Stimulated activated CD8-positive, alpha-beta memory T cell treated with anti-CD3 and anti-CD28 coated beads, Interleukin-15, amount 100 ng/mL, for 48 hours (primary cell): ENCODE results near the gene MAP1S.
A peak's percentile ranks its signal among the peaks of the same experiment; 100 is the strongest.
"Not testable (repeated sequence)": the region's sequence is repeated elsewhere in the genome, so short reads cannot be mapped to it uniquely, and the experiment has no call there.

ENCODE experiments used
- DNase-seq, 2 donors: peaks; one replicate each; pipeline ENCODE4 v3.0.0-alpha.2; 2020; ENCODE audit warnings: low read depth in 2 of 2

MAP1S gene

GRCh38 chr19:17762505-17763229, 43.4 kb downstream of the MAP1S start:
- no peak for DNase-seq

GRCh38 chr19:17764348-17764747, 45.1 kb downstream of the MAP1S start:
- no peak for DNase-seq

- no peak for DNase-seq
Observed at GRCh38 chr19:17765069-17765618, 45.9 kb downstream of the MAP1S start.

- DNase-seq = no peak
Observed at GRCh38 chr19:17766543-17767131, 47.4 kb downstream of the MAP1S start.

DNA sequence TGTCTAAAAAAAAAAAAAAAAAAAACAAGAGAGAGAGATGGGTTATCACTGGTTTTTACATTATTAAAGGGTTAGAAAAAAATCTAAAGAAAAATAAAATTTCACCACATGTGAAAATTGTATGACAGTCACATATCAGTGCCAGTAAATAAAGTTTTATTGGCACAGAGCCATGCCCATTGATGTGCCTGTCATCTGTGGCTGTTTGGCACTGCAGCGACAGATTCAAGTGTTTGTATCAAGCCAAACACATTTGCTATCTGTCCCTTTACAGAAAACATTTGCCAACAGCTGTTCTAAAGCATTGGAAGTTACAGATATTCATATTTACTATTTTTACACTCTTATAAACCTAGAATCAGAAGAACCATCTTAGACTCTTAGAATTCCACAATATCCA, 48.3 kb downstream of the MAP1S start:
- no peak for DNase-seq

- no peak for DNase-seq
Observed at GRCh38 chr19:17770613-17771012, 51.3 kb downstream of the MAP1S start.

DNA sequence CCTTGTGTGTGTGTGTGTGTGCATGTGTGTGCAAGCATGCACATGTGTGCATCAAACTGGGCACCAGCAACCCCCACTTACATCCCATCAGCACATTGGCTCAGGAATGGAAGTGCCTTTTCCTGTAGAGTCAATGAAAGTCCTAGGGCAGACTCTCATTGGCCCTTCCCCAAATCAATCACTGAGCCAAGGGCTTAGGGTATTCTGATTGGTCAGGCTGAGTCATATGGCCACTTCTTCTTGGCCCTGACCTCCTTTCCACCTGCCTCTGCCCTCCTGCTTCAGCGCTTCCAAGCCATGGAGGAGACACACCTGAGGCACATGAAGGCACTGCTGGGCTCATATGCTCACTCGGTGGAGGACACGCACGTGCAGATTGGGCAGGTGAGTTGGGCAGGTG, 52.9 kb downstream of the MAP1S start:
- no peak for DNase-seq

DNA sequence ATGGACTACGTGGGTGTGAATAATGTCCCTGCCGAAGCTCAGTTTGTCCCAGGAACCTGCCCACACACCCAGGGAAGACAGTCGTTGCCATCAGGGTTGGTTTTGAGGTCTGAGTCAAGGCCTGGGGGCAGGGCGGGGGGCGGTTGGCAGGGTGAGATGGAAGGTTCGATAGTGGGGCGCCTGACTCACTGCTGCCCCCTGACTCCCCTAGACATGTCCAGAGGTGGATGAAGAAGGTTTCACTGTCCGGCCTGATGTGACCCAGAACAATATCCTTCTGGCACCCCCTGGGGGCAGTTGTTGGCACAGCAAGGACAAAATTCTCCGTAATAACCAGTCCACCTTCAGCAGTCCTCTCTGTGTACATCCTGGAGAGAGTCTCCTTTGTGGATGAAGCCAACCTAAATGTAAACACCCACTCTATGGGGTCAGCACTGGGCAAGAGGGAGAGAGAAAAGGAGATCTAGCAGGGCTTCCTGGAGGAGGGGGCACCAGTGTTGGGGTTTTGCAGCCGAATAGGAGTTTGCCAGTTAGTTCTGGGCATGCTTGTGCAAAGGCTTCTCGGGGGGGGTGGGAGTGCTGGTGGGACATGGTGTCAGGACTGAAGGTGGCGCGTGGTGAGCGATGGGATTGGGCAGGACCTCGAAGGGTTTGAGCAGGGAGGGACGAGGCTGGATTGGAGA, 56.1 kb downstream of the MAP1S start:
- no peak for DNase-seq

GRCh38 chr19:17775991-17776803, 56.9 kb downstream of the MAP1S start:
- peak in 1 of 2 donors; percentile 33 for DNase-seq

- not testable (repeated sequence) for DNase-seq
Observed at GRCh38 chr19:17777840-17778239, 58.6 kb downstream of the MAP1S start.

GRCh38 chr19:17778251-17778967, 59.1 kb downstream of the MAP1S start:
- DNase-seq = peak; percentile 28 to 34

DNA sequence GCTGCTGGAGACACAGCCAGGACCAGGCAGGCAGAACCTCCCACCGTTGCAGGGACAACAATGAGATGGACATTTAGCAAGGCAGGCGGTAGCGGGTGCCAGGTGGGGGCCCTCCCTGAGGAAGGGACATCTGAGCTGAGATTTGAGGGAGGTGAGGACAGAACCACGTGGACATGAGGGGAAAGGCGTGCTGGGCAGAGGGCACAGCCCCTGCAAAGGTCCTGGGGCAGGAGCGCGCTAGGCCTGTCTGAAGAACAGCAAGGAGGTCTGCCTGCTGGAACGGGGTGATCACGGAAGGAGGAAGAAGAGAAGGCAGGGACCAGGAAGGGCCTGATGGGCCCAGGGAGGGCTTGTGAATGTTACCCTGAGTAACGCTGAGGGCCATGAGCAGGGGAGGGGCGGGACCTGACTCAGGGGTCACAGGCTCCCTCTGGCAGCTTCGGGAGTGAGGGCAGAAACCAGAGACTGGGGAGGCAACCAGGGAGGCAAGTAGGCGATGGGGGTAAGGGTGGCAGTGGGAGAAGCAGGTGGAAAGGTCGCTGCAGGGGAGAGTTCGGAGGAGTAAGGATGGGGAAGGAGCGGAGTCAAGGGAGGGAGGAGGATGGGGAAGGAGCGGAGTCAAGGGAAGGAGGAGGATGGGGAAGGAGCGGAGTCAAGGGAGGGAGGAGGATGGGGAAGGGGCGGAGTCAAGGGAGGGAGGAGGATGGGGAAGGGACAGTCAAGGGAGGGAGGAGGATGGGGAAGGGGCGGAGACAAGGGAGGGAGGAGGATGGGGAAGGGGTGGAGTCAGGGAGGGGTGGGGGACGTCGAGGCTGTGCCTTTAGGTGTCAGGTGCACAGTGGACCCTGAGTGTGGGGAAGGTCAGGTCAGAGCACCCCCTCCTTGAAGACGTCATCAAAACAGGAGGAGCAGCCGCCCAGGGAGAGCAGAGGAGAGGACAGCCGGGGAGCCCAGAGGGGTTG, 60.0 kb downstream of the MAP1S start:
- no peak for DNase-seq

DNA sequence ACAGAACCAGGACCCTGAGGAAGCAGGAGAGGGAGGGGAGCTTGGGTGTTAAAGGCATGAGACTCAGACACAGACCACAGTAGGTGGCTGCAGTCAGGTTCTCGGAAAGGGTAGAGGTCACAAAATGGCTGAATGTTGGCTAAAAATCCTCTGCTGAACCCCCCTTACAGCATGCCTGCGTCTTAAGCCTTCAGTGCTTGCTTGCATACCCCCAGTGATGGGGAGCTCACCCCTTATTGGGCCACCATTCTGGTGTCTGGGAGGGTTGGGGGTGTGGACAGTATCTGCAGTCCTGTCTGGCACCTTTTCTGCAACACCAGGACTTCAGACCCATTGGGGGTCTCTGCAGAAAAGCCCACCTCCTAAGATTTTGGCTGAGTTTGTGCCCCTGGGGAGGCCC, 61.5 kb downstream of the MAP1S start:
- no peak for DNase-seq

DNA sequence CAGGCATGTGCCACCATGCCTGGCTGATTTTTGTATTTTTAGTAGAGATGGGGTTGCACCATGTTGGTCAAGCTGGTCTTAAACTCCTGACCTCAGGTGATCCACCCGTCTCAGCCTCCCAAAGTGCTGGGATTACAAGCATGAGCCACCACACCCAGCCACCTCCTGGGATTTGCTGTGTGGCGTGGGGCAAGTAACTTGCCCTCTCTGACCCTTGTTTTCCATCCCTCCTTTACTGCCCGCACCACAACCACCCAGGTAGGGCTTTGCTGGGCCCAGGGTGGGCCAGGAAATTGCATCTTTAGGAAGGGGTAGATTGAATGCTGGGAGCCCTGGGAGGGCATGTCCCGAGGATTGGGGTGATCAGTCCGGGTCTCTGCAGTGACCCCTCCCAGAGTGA, 64.4 kb downstream of the MAP1S start:
- not testable (repeated sequence) for DNase-seq
